Measurements from ENCODE around the gene CACUL1.

- TF ChIP-seq, protein P1, sequence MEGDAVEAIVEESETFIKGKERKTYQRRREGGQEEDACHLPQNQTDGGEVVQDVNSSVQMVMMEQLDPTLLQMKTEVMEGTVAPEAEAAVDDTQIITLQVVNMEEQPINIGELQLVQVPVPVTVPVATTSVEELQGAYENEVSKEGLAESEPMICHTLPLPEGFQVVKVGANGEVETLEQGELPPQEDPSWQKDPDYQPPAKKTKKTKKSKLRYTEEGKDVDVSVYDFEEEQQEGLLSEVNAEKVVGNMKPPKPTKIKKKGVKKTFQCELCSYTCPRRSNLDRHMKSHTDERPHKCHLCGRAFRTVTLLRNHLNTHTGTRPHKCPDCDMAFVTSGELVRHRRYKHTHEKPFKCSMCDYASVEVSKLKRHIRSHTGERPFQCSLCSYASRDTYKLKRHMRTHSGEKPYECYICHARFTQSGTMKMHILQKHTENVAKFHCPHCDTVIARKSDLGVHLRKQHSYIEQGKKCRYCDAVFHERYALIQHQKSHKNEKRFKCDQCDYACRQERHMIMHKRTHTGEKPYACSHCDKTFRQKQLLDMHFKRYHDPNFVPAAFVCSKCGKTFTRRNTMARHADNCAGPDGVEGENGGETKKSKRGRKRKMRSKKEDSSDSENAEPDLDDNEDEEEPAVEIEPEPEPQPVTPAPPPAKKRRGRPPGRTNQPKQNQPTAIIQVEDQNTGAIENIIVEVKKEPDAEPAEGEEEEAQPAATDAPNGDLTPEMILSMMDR (conservative IDR thresholded peaks at IDR 0.05; ENCODE audit: low read length), result no peak
- no peak for TF ChIP-seq EZH2phosphoT487 (IDR thresholded peaks at IDR 0.05; ENCODE audit: borderline replicate concordance, low read depth, low read length)
These were observed 3.7 kb upstream of the CACUL1 start for GRCh38 chr10:118758449-118758848.
